Measurements from ENCODE around the gene COX7A1. TPM values are rescaled to one million over a fixed set of nuclear protein-coding genes. Genes with fewer than 3 reads are reported as not detected.

The COX7A1 gene
- total RNA-seq, 1 experiment from 2014 or later = not detected

- Histone ChIP-seq H3K9me3 (ENCODE audit: control insufficient read depth, low read depth, low read length) (no peaks in the 10 kb centered on the region), H3K4me2 (ENCODE audit: insufficient read depth, insufficient read length, low read length) (no peak overlapping the region), H4K91ac (ENCODE audit: insufficient read length, low read depth, low read length) (no peak overlapping the region), H3K23me2 (ENCODE audit: insufficient read length, low read depth, low read length, poor library complexity, severe bottlenecking) (peaks cover 4% of the 10 kb centered on the region), H3K79me2 (ENCODE audit: insufficient read depth, low read length) (no peaks in the 10 kb centered on the region), H2BK15ac (ENCODE audit: low read depth, low read length) (no peak overlapping the region), H2BK5ac (ENCODE audit: insufficient read length, low read length) (no peak overlapping the region), H2BK20ac (ENCODE audit: low read depth, low read length, poor library complexity, severe bottlenecking) (no peak overlapping the region), H3T11ph (ENCODE audit: low read length) (no peak overlapping the region), H2AK5ac (ENCODE audit: insufficient read length, low read length) (no peak overlapping the region), H3K9ac (ENCODE audit: extremely low read depth, insufficient read length, low read length) (no peak overlapping the region), H3K18ac (ENCODE audit: insufficient read length, low read depth, low read length) (no peak overlapping the region), H3K23ac (ENCODE audit: insufficient read length, low read depth, low read length) (no peak overlapping the region), H3K79me1 (ENCODE audit: insufficient read depth, low read depth, low read length, poor library complexity, severe bottlenecking) (no peaks in the 10 kb centered on the region), H4K8ac (replicated peaks; ENCODE audit: insufficient read length, low read depth, low read length) (no peak overlapping the region), H3K4ac (ENCODE audit: low read depth, low read length) (no peak overlapping the region), H2AFZ (ENCODE audit: low read length) (no peak overlapping the region), H3K56ac (ENCODE audit: insufficient read length, low read depth, low read length) (no peak overlapping the region), H2BK120ac (ENCODE audit: low read depth, low read length, poor library complexity, severe bottlenecking) (no peak overlapping the region), H4K20me1 (ENCODE audit: control insufficient read depth, insufficient read depth, insufficient read length) (no peaks in the 10 kb centered on the region), H3K27ac (ENCODE audit: insufficient read length, low read depth, low read length) (no peak overlapping the region), H4K5ac (ENCODE audit: insufficient read length, low read depth, low read length) (no peak overlapping the region), H3K14ac (ENCODE audit: insufficient read depth, low read length) (no peak overlapping the region), H3K4me1 (ENCODE audit: insufficient read depth, low read length) (no peaks in the 10 kb centered on the region), H3K27me3 (ENCODE audit: insufficient read depth, low read length) (no peaks in the 10 kb centered on the region), H2BK12ac (ENCODE audit: insufficient read length, low read depth, low read length) (no peak overlapping the region)
- H3K9me3 Mint-ChIP-seq = no peaks in the 10 kb centered on the region
- no peaks in the 10 kb centered on the region for H3K27me3 Mint-ChIP-seq (ENCODE audit: low read depth)
- H3K4me1 Mint-ChIP-seq = peaks cover 6 to 8% of the 10 kb centered on the region in 2 experiments
- peaks cover 20 to 40% (median 40%) of the 10 kb centered on the region in 3 experiments for H3K36me3 Mint-ChIP-seq (ENCODE audit: insufficient read depth in 1 of 3, low read depth in 3 of 3)
- no peak overlapping the region for H3K4me3 Mint-ChIP-seq
- no peak overlapping the region; a peak in 1 of 7 replicates for H3K27ac Mint-ChIP-seq
- no peak for TF ChIP-seq CTCF (conservative IDR thresholded peaks at IDR 0.05)
- no peak for DNase-seq
- WGBS (ENCODE audit: extremely low coverage, insufficient read length, low lambda C conversion rate) = no CpG with 5 or more reads among the region's 9 CpGs
These were observed 26.7 kb downstream of the COX7A1 start for GRCh38 chr19:36125557-36125956.
